A549 (cell line): ENCODE measurements around the gene WNT2B. TPM values are rescaled to one million over a fixed set of nuclear protein-coding genes. Genes with fewer than 3 reads are reported as not detected.

Experiments
- ATAC-seq, 2 experiments: fragments of 200-7000 bp in 1 of 2; fragments of >200 bp in 1 of 2; cut with Nextera tagmentation in 1 of 2; cut with Tn5 transposase in 1 of 2; 3 replicates each; pipeline versions ENCODE4 v1.8.0 to v1.9.1; 2018 to 2020; ENCODE audit warnings: mild to moderate bottlenecking in 1 of 2, moderate library complexity in 1 of 2
- CTCF ChIA-PET: fragments of 300-600 bp; sonication (Branson Sonifier 250); formaldehyde crosslinking; extraction: SDS; loops from one replicate; lab custom pipeline; 2021; ENCODE audit warnings: antibody characterized with exemption, inconsistent platforms; lab: Yijun Ruan, JAX
- POLR2A ChIA-PET: fragments of 350-600 bp; formaldehyde crosslinking; extraction: SDS; loops from one replicate; lab custom pipeline; 2021; ENCODE audit warnings: antibody characterized with exemption, inconsistent platforms; lab: Yijun Ruan, JAX
- DNase-seq, 2 experiments: peaks; one replicate each; pipeline versions ENCODE4 v3.0.0 to v3.0.0-alpha.2; 2011 to 2016; ENCODE audit warnings: low read depth in 1 of 2, low spot score in 1 of 2
- FAIRE-seq: peaks from 2 replicates; lab custom pipeline; 2011; peaks lifted over from hg19 to GRCh38; lab: Jason Lieb, UNC
- H3K27ac ChIP-seq, 2 experiments: fragments of >200 bp; sonication (Bioruptor Twin); formaldehyde crosslinking; 3 replicates each; pipeline ENCODE4 v1.5.1; 2016 to 2017
- H3K4me1 ChIP-seq: fragments of >200 bp; sonication (Bioruptor Twin); formaldehyde crosslinking; 3 replicates; pipeline ENCODE4 v1.6.1; 2016
- H3K4me2 ChIP-seq: fragments of >200 bp; sonication (Bioruptor Twin); formaldehyde crosslinking; 3 replicates; pipeline ENCODE4 v1.6.1; 2016
- H3K4me3 ChIP-seq: fragments of >200 bp; sonication (Bioruptor Twin); formaldehyde crosslinking; 3 replicates; pipeline ENCODE4 v1.5.1; 2016
- H3K9me3 ChIP-seq: fragments of >200 bp; sonication (Bioruptor Twin); formaldehyde crosslinking; 3 replicates; pipeline ENCODE4 v1.6.1; 2016
- CBX2 ChIP-seq: fragments of 200-600 bp; sonication (generic); IDR thresholded peaks from 2 replicates; pipeline ENCODE4 v1.6.1; 2016; ENCODE audit warnings: low read depth, mild to moderate bottlenecking, borderline replicate concordance
- CEBPB ChIP-seq, 2 experiments: fragments of >200 bp in 1 of 2; sonication (Bioruptor Twin) in 1 of 2; formaldehyde crosslinking in 1 of 2; IDR thresholded peaks; 2 replicates each; pipeline ENCODE4 v1.6.1; 2012 to 2016
- CHD4 ChIP-seq: fragments of 200-600 bp; sonication (generic); IDR thresholded peaks from 2 replicates; pipeline ENCODE4 v1.6.1; 2016; ENCODE audit warnings: antibody characterized with exemption, mild to moderate bottlenecking, borderline replicate concordance
- EHMT2 ChIP-seq: fragments of 200-600 bp; sonication (generic); IDR thresholded peaks from 2 replicates; pipeline ENCODE4 v1.6.1; 2016; ENCODE audit warnings: antibody characterized with exemption, low read depth, mild to moderate bottlenecking, moderate library complexity
- FOSB ChIP-seq: fragments of 250-450 bp; sonication (Bioruptor Pico); IDR thresholded peaks from 2 replicates; pipeline ENCODE4 v1.5.0; 2020; ENCODE audit warnings: mild to moderate bottlenecking, moderate library complexity
- FOSL2 ChIP-seq, 2 experiments: fragments of 450-650 bp in 1 of 2; fragments of >200 bp in 1 of 2; sonication (Bioruptor Twin) in 1 of 2; formaldehyde crosslinking; IDR thresholded peaks; 2 replicates each; pipeline versions ENCODE4 v1.5.0 to v1.6.1; 2016 to 2020; ENCODE audit warnings: mild to moderate bottlenecking in 1 of 2, moderate library complexity in 1 of 2
- FOXS1 ChIP-seq: fragments of 250-450 bp; sonication (Bioruptor Pico); IDR thresholded peaks from 2 replicates; pipeline ENCODE4 v1.5.0; 2020; ENCODE audit warnings: mild to moderate bottlenecking, moderate library complexity
- GATA3 ChIP-seq: IDR thresholded peaks from 2 replicates; pipeline ENCODE4 v1.6.1; 2012; ENCODE audit warnings: borderline replicate concordance
- HOXA7 ChIP-seq: fragments of 250-450 bp; sonication (Bioruptor Pico); IDR thresholded peaks from 2 replicates; pipeline ENCODE4 v1.5.0; 2020; ENCODE audit warnings: mild to moderate bottlenecking, moderate library complexity
- HOXB13 ChIP-seq: fragments of 250-450 bp; sonication (Bioruptor Pico); IDR thresholded peaks from 2 replicates; pipeline ENCODE4 v1.5.0; 2020; ENCODE audit warnings: low read depth, mild to moderate bottlenecking, moderate library complexity
- JUNB ChIP-seq: fragments of >200 bp; sonication (Bioruptor Twin); formaldehyde crosslinking; IDR thresholded peaks from 2 replicates; pipeline ENCODE4 v1.6.1; 2016
- MAFK ChIP-seq: fragments of 450-650 bp; IDR thresholded peaks from 2 replicates; pipeline ENCODE4 v1.6.1; 2014; ENCODE audit not compliant: partially characterized antibody
- NFE2L2 ChIP-seq: fragments of 150-350 bp; conservative IDR thresholded peaks from 2 replicates; pipeline ENCODE4 v1.6.1; 2014; ENCODE audit warnings: low read length
- RAD21 ChIP-seq, 2 experiments: fragments of >200 bp in 1 of 2; sonication (Bioruptor Twin) in 1 of 2; formaldehyde crosslinking in 1 of 2; IDR thresholded peaks in 1 of 2; conservative IDR thresholded peaks in 1 of 2; 2 replicates in 1 of 2; 3 replicates in 1 of 2; pipeline ENCODE4 v1.6.1; 2012 to 2018; ENCODE audit warnings: inconsistent platforms in 1 of 2
- ZFP36 ChIP-seq: fragments of 450-650 bp; IDR thresholded peaks from 2 replicates; pipeline ENCODE4 v1.6.1; 2014; ENCODE audit warnings: borderline replicate concordance; ENCODE audit not compliant: partially characterized antibody
- ZNF302 ChIP-seq: fragments of 250-450 bp; sonication (Bioruptor Pico); IDR thresholded peaks from 2 replicates; pipeline ENCODE4 v1.9.0; 2021; ENCODE audit warnings: inconsistent platforms, mild to moderate bottlenecking, moderate library complexity
- WGBS: methylation state at CpG from one replicate; pipeline ENCODE4 v1.1.6; 2017; ENCODE audit errors: missing lambda C conversion rate; 5-methylcytosine and 5-hydroxymethylcytosine counted together
- polyA plus RNA-seq, 4 experiments: library from polyadenylated mRNA; depleted of rRNA in 3 of 4; stranded (reverse); fragments of >200 nt; fragmentation: RNase III in 1 of 4; extraction: RNeasy Plus Mini Kit Qiagen cat#74134 plus additional on column Dnase treatment in 1 of 4; gene quantifications; 2 replicates in 3 of 4; 3 replicates in 1 of 4; pipeline ENCODE4 v1.2.3, GENCODE V29; 2011 to 2017
- TF ChIP-seq, protein P1 (sequence below): IDR thresholded peaks from 2 replicates; pipeline ENCODE4 v1.6.1; 2012; ENCODE audit warnings: low read depth, borderline replicate concordance
- TF ChIP-seq, protein P2 (sequence below): fragments of >200 bp; sonication (Bioruptor Twin); formaldehyde crosslinking; IDR thresholded peaks from 3 replicates; pipeline ENCODE4 v1.6.1; 2016
- TF ChIP-seq, protein P3 (sequence below): fragments of >200 bp; sonication (Bioruptor Twin); formaldehyde crosslinking; IDR thresholded peaks from 3 replicates; pipeline ENCODE4 v1.5.1; 2016
- TF ChIP-seq, protein P4 (sequence below): fragments of >200 bp; sonication (Bioruptor Twin); formaldehyde crosslinking; IDR thresholded peaks from 2 replicates; pipeline ENCODE4 v1.6.1; 2016
- TF ChIP-seq, protein P5 (sequence below): IDR thresholded peaks from 2 replicates; pipeline ENCODE4 v1.6.1; 2012
- TF ChIP-seq, protein P6 (sequence below): fragments of 450-650 bp; IDR thresholded peaks from 2 replicates; pipeline ENCODE4 v1.6.1; 2014; ENCODE audit warnings: antibody characterized with exemption
- TF ChIP-seq, protein P7 (sequence below): IDR thresholded peaks from 2 replicates; pipeline ENCODE4 v1.6.1; 2012

The WNT2B gene
- polyA plus RNA-seq, 2 of the 4 experiments (the other 2 are of a cell fraction), result 0.26 to 0.28 TPM

DNA sequence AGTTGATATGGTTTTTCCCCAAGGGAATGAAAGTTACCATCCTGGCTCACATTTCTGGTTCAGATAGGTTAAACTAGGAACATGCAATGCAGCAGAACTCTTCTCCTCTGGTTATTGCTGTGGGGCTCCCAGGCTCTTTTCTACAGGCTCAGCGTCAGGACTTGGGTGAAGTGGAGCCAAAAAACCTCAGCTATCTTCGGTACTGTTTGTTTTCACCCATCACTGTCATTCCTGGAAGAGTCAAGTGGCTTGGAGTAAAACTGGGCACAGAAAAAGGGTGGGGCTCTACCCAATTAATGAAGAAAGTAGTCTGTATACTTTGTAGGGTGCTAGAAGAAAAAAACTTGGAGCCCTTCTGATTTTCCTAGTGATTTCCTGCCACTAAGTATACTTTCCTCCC, 9.4 kb downstream of the WNT2B start:
- DNase-seq, result no peak
- POLR2A ChIA-PET, result no interaction called here
- Histone ChIP-seq H3K9me3 (no peaks in the 10 kb centered on the region), H3K27ac (no peak overlapping the region), H3K4me1 (peaks cover 7% of the 10 kb centered on the region; the same call in 1 of the 3 replicates)
- no peak for FAIRE-seq
- TF ChIP-seq, protein P1, sequence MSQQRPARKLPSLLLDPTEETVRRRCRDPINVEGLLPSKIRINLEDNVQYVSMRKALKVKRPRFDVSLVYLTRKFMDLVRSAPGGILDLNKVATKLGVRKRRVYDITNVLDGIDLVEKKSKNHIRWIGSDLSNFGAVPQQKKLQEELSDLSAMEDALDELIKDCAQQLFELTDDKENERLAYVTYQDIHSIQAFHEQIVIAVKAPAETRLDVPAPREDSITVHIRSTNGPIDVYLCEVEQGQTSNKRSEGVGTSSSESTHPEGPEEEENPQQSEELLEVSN, result no peak
- TF ChIP-seq CEBPB (IDR thresholded peaks at IDR 0.05), result no peak
- TF ChIP-seq, protein P2, sequence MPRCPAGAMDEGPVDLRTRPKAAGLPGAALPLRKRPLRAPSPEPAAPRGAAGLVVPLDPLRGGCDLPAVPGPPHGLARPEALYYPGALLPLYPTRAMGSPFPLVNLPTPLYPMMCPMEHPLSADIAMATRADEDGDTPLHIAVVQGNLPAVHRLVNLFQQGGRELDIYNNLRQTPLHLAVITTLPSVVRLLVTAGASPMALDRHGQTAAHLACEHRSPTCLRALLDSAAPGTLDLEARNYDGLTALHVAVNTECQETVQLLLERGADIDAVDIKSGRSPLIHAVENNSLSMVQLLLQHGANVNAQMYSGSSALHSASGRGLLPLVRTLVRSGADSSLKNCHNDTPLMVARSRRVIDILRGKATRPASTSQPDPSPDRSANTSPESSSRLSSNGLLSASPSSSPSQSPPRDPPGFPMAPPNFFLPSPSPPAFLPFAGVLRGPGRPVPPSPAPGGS, result no peak
- no peak for TF ChIP-seq HOXB13 (CRISPR knock-in tag)
- no peak for TF ChIP-seq ZNF302 (CRISPR knock-in tag)
- TF ChIP-seq ZFP36, result no peak
- TF ChIP-seq EHMT2, result no peak
- TF ChIP-seq GATA3, result no peak
- no peak for TF ChIP-seq CHD4
- no peak for TF ChIP-seq NFE2L2
- no peak for TF ChIP-seq CBX2
- TF ChIP-seq, all 56 proteins: peak for 0
- CTCF ChIA-PET, result no interaction called here
- ATAC-seq, result no peak
- Histone ChIP-seq H3K4me2 (no peak overlapping the region), H3K4me3 (no peak overlapping the region)
- 80% methylated on average over 2 of the region's 2 CpGs for WGBS

DNA sequence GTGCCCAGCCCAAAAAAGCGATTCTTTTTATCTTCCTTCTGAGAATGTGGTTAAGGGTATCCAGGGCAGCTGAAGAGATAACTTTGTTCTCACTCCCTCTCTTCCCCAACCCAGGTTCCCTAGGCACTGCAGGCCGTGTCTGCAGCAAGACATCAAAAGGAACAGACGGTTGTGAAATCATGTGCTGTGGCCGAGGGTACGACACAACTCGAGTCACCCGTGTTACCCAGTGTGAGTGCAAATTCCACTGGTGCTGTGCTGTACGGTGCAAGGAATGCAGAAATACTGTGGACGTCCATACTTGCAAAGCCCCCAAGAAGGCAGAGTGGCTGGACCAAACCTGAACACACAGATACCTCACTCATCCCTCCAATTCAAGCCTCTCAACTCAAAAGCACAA, 11.4 kb downstream of the WNT2B start:
- H3K27ac ChIP-seq, result no peak overlapping the region
- TF ChIP-seq, protein P3, sequence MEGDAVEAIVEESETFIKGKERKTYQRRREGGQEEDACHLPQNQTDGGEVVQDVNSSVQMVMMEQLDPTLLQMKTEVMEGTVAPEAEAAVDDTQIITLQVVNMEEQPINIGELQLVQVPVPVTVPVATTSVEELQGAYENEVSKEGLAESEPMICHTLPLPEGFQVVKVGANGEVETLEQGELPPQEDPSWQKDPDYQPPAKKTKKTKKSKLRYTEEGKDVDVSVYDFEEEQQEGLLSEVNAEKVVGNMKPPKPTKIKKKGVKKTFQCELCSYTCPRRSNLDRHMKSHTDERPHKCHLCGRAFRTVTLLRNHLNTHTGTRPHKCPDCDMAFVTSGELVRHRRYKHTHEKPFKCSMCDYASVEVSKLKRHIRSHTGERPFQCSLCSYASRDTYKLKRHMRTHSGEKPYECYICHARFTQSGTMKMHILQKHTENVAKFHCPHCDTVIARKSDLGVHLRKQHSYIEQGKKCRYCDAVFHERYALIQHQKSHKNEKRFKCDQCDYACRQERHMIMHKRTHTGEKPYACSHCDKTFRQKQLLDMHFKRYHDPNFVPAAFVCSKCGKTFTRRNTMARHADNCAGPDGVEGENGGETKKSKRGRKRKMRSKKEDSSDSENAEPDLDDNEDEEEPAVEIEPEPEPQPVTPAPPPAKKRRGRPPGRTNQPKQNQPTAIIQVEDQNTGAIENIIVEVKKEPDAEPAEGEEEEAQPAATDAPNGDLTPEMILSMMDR, result no peak
- TF ChIP-seq, protein P4, sequence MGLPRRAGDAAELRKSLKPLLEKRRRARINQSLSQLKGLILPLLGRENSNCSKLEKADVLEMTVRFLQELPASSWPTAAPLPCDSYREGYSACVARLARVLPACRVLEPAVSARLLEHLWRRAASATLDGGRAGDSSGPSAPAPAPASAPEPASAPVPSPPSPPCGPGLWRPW, result no peak
- TF ChIP-seq, protein P5, sequence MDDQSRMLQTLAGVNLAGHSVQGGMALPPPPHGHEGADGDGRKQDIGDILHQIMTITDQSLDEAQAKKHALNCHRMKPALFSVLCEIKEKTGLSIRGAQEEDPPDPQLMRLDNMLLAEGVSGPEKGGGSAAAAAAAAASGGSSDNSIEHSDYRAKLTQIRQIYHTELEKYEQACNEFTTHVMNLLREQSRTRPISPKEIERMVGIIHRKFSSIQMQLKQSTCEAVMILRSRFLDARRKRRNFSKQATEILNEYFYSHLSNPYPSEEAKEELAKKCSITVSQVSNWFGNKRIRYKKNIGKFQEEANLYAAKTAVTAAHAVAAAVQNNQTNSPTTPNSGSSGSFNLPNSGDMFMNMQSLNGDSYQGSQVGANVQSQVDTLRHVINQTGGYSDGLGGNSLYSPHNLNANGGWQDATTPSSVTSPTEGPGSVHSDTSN, result no peak
- TF ChIP-seq FOSB (CRISPR knock-in tag), result no peak
- TF ChIP-seq MAFK, result no peak
- TF ChIP-seq, all 56 proteins: peak for 0
- FAIRE-seq (no peak), ATAC-seq (no peak), DNase-seq (no peak)
- CTCF ChIA-PET, result interaction anchor here (3.8 kb wide), 1 partner anchor 18 kb away, joined by 18 read pairs; no protein-coding TSS in a partner anchor
- Histone ChIP-seq H3K9me3 (no peaks in the 10 kb centered on the region), H3K4me3 (no peak overlapping the region), H3K4me2 (no peak overlapping the region), H3K4me1 (peaks cover 7% of the 10 kb centered on the region; the same call in 1 of the 3 replicates)
- 84% methylated on average over 9 of the region's 9 CpGs for WGBS
- POLR2A ChIA-PET, result no interaction called here

DNA sequence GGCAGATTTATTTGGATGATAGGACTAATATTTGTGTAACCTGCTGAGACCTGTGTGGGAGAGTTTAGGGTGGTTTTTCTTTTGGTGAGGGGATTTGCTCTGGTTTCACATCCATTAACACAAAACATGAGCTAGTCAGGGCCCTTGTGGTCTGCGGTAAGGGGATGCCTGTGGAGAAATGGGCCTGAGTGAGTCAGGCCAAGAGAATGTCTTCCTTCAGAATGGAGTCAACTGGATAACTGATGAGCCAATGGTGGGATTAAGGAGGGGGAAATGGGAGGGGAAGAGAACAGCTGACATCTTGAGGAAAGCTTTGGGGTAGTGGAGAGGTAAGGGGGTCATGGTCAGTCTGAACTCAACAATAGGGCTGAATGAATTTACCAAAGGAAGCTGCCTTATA, 13.9 kb downstream of the WNT2B start:
- 77% methylated on average over 1 of the region's 1 CpG for WGBS
- POLR2A ChIA-PET, result no interaction called here
- Histone ChIP-seq H3K4me1 (no peaks in the 10 kb centered on the region), H3K4me2 (no peak overlapping the region), H3K27ac (no peak overlapping the region), H3K4me3 (no peak overlapping the region), H3K9me3 (no peaks in the 10 kb centered on the region)
- FAIRE-seq (no peak), ATAC-seq (no peak), DNase-seq (no peak)
- CTCF ChIA-PET, result interaction anchor here (1.3 to 3.8 kb wide), 2 partner anchors 21 to 47 kb away, joined by 5 to 18 read pairs; no protein-coding TSS in a partner anchor
- TF ChIP-seq, protein P6, sequence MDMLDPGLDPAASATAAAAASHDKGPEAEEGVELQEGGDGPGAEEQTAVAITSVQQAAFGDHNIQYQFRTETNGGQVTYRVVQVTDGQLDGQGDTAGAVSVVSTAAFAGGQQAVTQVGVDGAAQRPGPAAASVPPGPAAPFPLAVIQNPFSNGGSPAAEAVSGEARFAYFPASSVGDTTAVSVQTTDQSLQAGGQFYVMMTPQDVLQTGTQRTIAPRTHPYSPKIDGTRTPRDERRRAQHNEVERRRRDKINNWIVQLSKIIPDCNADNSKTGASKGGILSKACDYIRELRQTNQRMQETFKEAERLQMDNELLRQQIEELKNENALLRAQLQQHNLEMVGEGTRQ, result no peak
- TF ChIP-seq RAD21 (conservative IDR thresholded peaks at IDR 0.05 in 1 of 2, IDR thresholded peaks at IDR 0.05 in 1 of 2) (no peak), NFE2L2 (no peak), FOSL2 (IDR thresholded peaks at IDR 0.05) (no peak), FOSL2 (CRISPR knock-in tag; IDR thresholded peaks at IDR 0.05) (no peak), JUNB (no peak), HOXA7 (no peak), FOXS1 (CRISPR knock-in tag) (no peak), HOXB13 (CRISPR knock-in tag) (no peak)
- TF ChIP-seq, protein P1, result no peak
- TF ChIP-seq, protein P7, sequence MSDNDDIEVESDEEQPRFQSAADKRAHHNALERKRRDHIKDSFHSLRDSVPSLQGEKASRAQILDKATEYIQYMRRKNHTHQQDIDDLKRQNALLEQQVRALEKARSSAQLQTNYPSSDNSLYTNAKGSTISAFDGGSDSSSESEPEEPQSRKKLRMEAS, result no peak
